Neuronal stem cell (in vitro differentiated cells): ENCODE data around the gene CYB5B.

ENCODE experiments used
- DNase-seq: peaks from one replicate; pipeline ENCODE4 v3.0.0-alpha.2; 2013; ENCODE audit warnings: low spot score
- H2AFZ ChIP-seq: one replicate; pipeline ENCODE4 v1.6.1; 2013; ENCODE audit warnings: mild to moderate bottlenecking, low read length, inconsistent platforms
- H2AK5ac ChIP-seq: 2 replicates; pipeline ENCODE4 v1.6.1; 2013; ENCODE audit warnings: low read depth, mild to moderate bottlenecking, inconsistent platforms, low read length, moderate library complexity, mixed read lengths
- H2BK120ac ChIP-seq: 2 replicates; pipeline ENCODE4 v1.6.1; 2013; ENCODE audit warnings: low read depth, mild to moderate bottlenecking, inconsistent platforms, low read length, moderate library complexity, mixed read lengths
- H2BK12ac ChIP-seq: one replicate; pipeline ENCODE4 v1.6.1; 2013; ENCODE audit warnings: low read length, inconsistent platforms
- H2BK15ac ChIP-seq: 2 replicates; pipeline ENCODE4 v1.6.1; 2013; ENCODE audit warnings: mild to moderate bottlenecking, low read length, inconsistent platforms, mixed read lengths
- H2BK5ac ChIP-seq: one replicate; pipeline ENCODE4 v1.6.1; 2013; ENCODE audit warnings: inconsistent platforms, mild to moderate bottlenecking, low read length, moderate library complexity
- H3K14ac ChIP-seq: one replicate; pipeline ENCODE4 v1.6.1; 2013; ENCODE audit warnings: low read length, inconsistent platforms
- H3K18ac ChIP-seq: 2 replicates; pipeline ENCODE4 v1.6.1; 2013; ENCODE audit warnings: low read length, inconsistent platforms
- H3K23ac ChIP-seq: 2 replicates; pipeline ENCODE4 v1.6.1; 2013; ENCODE audit warnings: low read depth, mild to moderate bottlenecking, mixed read lengths, low read length, inconsistent platforms; ENCODE audit not compliant: poor library complexity
- H3K27ac ChIP-seq: replicated peaks from 3 replicates; pipeline ENCODE4 v1.5.1; 2013; ENCODE audit warnings: low read length, inconsistent platforms
- H3K27me3 ChIP-seq, 3 experiments: 2 replicates each; pipeline ENCODE4 v1.6.1; 2013; ENCODE audit warnings: low read length in 3 of 3, mild to moderate bottlenecking in 2 of 3, inconsistent platforms in 1 of 3, low read depth in 1 of 3, mixed read lengths in 1 of 3, moderate library complexity in 1 of 3; ENCODE audit not compliant: control insufficient read depth in 3 of 3, insufficient read depth in 3 of 3
- H3K36me3 ChIP-seq, 2 donors: replicated peaks in 1 of 2; 2 replicates each; pipeline ENCODE4 v1.6.1; 2013; ENCODE audit warnings: low read length in 2 of 2; ENCODE audit not compliant: control insufficient read depth in 2 of 2, insufficient read depth in 2 of 2
- H3K4ac ChIP-seq: 2 replicates; pipeline ENCODE4 v1.6.1; 2013; ENCODE audit warnings: inconsistent platforms, mild to moderate bottlenecking, low read length, moderate library complexity
- H3K4me1 ChIP-seq, 2 donors: 1 replicate in 1 of 2; 2 replicates in 1 of 2; pipeline ENCODE4 v1.6.1; 2013; ENCODE audit warnings: low read length in 2 of 2, low read depth in 1 of 2; ENCODE audit not compliant: control insufficient read depth in 2 of 2, insufficient read depth in 1 of 2
- H3K4me2 ChIP-seq: one replicate; pipeline ENCODE4 v1.6.1; 2013; ENCODE audit warnings: mild to moderate bottlenecking, low read length, inconsistent platforms; ENCODE audit not compliant: insufficient read depth, poor library complexity, severe bottlenecking
- H3K4me3 ChIP-seq, 2 donors: 2 replicates each; pipeline ENCODE4 v1.5.1; 2013; ENCODE audit warnings: low read length in 2 of 2, mild to moderate bottlenecking in 2 of 2, inconsistent platforms in 1 of 2, moderate library complexity in 1 of 2
- H3K79me1 ChIP-seq: one replicate; pipeline ENCODE4 v1.6.1; 2013; ENCODE audit warnings: low read depth, mild to moderate bottlenecking, inconsistent platforms, low read length, moderate library complexity
- H3K9ac ChIP-seq: one replicate; pipeline ENCODE4 v1.6.1; 2013; ENCODE audit warnings: mild to moderate bottlenecking, low read depth, low read length, inconsistent platforms; ENCODE audit not compliant: poor library complexity
- H3K9me3 ChIP-seq, 2 donors: replicated peaks in 1 of 2; 2 replicates each; pipeline versions ENCODE3 to v1.6.1; 2013; ENCODE audit warnings: low read length in 2 of 2, mild to moderate bottlenecking in 2 of 2, inconsistent platforms in 1 of 2, low read depth in 1 of 2, mixed read lengths in 1 of 2, moderate library complexity in 1 of 2; ENCODE audit not compliant: control insufficient read depth in 2 of 2, insufficient read depth in 1 of 2
- H4K8ac ChIP-seq: one replicate; pipeline ENCODE4 v1.6.1; 2013; ENCODE audit warnings: low read depth, mild to moderate bottlenecking, inconsistent platforms, low read length, moderate library complexity
- H4K91ac ChIP-seq: one replicate; pipeline ENCODE4 v1.6.1; 2013; ENCODE audit warnings: low read length, low read depth, mild to moderate bottlenecking, inconsistent platforms; ENCODE audit not compliant: poor library complexity
- WGBS, 2 donors: extraction: QIAGEN DNeasy Blood & Tissue Kit; methylation state at CpG; one replicate each; pipeline ENCODE4 v1.1.7; 2013; ENCODE audit warnings: missing lambda C conversion rate in 2 of 2, mixed read lengths in 1 of 2; ENCODE audit not compliant: insufficient read length in 2 of 2, insufficient replicate concordance in 1 of 2; ENCODE audit errors: extremely low coverage in 2 of 2; 5-methylcytosine and 5-hydroxymethylcytosine counted together

Gene CYB5B

DNA sequence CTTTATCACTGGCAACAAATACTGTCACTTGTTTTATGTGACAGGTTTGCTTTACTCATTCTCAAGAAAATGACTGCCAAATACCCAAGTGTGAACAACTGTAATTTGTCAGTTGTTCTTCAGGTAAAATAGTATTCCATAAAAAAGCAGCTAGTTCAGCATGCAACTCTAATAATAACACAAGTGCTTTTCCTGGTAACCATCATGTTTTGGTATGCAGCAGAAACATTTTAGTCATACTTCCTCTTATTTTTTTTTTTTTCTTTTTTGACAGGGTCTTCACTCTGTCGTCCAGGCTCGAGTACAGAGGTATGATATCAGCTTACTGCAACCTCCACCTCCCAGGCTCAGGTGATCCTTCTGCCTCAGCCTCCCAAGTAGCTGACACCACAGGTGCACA lies 43.2 kb upstream of the CYB5B start:
- Histone ChIP-seq H2BK5ac (no peak overlapping the region), H4K91ac (no peak overlapping the region), H3K23ac (no peak overlapping the region), H3K27ac (no peak overlapping the region), H3K4me1 (peaks cover 3 to 5% of the 10 kb centered on the region in 2 donors), H3K79me1 (peaks cover 2% of the 10 kb centered on the region), H3K18ac (no peak overlapping the region), H3K14ac (no peak overlapping the region), H3K9me3 (no peaks in the 10 kb centered on the region), H3K4me2 (no peak overlapping the region), H3K36me3 (peaks cover 16 to 77% of the 10 kb centered on the region in 2 donors), H3K4ac (no peak overlapping the region), H3K27me3 (no peaks in the 10 kb centered on the region), H2BK12ac (no peak overlapping the region), H3K9ac (no peak overlapping the region), H3K4me3 (no peak overlapping the region), H4K8ac (no peak overlapping the region), H2BK120ac (no peak overlapping the region), H2AK5ac (no peak overlapping the region), H2AFZ (no peak overlapping the region), H2BK15ac (no peak overlapping the region)
- no CpG with 5 or more reads among the region's 2 CpGs for WGBS, 2 donors
- DNase-seq, result no peak

DNA sequence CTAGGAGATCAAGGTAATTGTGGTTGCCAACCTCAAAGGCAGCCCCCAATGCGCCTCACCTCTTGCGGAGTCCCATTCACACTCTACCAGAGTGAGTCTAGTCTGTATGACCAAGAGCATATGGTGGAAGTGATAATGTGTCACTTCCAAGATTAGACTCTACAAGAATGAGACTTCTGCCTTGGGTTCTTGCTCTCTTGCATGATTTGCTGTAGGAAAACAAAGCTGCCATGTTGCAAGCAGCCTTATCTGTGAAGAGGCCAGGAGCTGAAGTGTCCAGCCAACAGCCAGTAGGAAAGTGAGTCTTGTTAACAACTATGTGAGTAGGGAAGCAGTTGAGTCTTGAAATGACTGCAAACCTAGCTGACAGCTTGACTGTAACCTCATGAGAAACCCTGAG lies 42.0 kb upstream of the CYB5B start:
- no peak overlapping the region for H3K14ac ChIP-seq
- H2BK120ac ChIP-seq, result no peak overlapping the region
- H3K36me3 ChIP-seq, result peaks cover 16 to 69% of the 10 kb centered on the region in 2 donors
- H3K9me3 ChIP-seq, result no peaks in the 10 kb centered on the region
- H4K91ac ChIP-seq, result no peak overlapping the region
- H3K23ac ChIP-seq, result no peak overlapping the region
- no peak overlapping the region for H2AFZ ChIP-seq
- no peak overlapping the region for H2BK15ac ChIP-seq
- no peak overlapping the region for H2AK5ac ChIP-seq
- H3K27me3 ChIP-seq, result no peaks in the 10 kb centered on the region
- H3K9ac ChIP-seq, result no peak overlapping the region
- no peak overlapping the region for H3K4me2 ChIP-seq
- no peak overlapping the region for H3K4me3 ChIP-seq
- WGBS, 2 donors, result no CpG with 5 or more reads among the region's 2 CpGs
- DNase-seq, result no peak
- H3K4ac ChIP-seq, result no peak overlapping the region
- H3K4me1 ChIP-seq, result peaks cover 3 to 5% of the 10 kb centered on the region in 2 donors
- peaks cover 2% of the 10 kb centered on the region for H3K79me1 ChIP-seq
- no peak overlapping the region for H4K8ac ChIP-seq
- H3K18ac ChIP-seq, result no peak overlapping the region
- no peak overlapping the region for H3K27ac ChIP-seq
- no peak overlapping the region for H2BK5ac ChIP-seq
- H2BK12ac ChIP-seq, result no peak overlapping the region

DNA sequence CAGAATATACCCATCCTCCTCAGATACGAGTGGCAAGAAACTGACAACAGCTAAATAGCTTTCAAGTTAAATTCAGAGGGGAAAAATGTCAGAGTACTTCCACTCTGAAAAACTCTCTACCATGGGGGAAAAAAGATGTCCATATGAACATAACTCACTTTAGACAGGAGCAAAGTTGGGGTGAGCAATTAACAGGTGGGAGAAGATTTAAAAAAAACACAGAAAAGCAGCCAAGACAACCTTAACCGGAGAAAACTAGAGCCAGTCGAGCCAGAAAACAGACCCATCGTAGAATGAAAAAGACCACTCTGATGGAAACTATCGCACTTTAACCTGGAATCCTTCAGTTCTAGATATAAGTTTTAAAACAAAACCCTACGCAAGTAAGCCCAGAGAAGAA lies 39.4 kb upstream of the CYB5B start:
- Histone ChIP-seq H4K8ac (no peak overlapping the region), H3K4me1 (peaks cover 3 to 5% of the 10 kb centered on the region in 2 donors), H2AFZ (peak overlapping the region; percentile 86), H2BK120ac (no peak overlapping the region), H3K18ac (no peak overlapping the region), H3K27me3 (no peaks in the 10 kb centered on the region), H3K4me3 (peak overlapping the region; percentile 91 to 98), H3K27ac (no peak overlapping the region), H3K36me3 (peaks cover 10 to 44% of the 10 kb centered on the region in 2 donors), H2BK15ac (no peak overlapping the region), H3K4me2 (peak overlapping the region; percentile 43), H3K79me1 (peaks cover 2% of the 10 kb centered on the region), H2BK5ac (no peak overlapping the region), H2AK5ac (no peak overlapping the region), H3K14ac (no peak overlapping the region), H3K23ac (no peak overlapping the region), H3K9ac (peak overlapping the region; percentile 92), H2BK12ac (no peak overlapping the region), H3K9me3 (no peaks in the 10 kb centered on the region), H3K4ac (no peak overlapping the region), H4K91ac (no peak overlapping the region)
- no CpG with 5 or more reads among the region's 6 CpGs for WGBS, 2 donors
- no peak for DNase-seq

DNA sequence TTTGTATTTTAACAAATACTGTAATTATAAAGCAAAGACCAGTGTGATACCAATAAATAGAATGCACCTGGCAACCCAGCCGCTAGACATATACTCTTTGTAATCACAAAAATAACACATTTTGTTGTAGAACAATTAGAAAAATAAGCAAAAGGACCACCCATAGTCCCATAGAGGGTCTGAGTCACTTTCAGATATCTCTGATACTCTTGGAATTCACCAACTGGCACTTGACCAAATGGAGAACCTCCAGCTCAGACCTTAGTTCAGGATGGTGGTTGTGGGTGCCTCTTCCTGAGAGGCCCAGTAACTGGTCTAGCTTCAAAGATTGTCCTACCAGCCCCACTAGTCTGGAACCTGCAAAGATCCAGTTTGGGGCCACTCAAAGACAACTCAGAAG lies 37.8 kb upstream of the CYB5B start:
- no peak overlapping the region for H2AK5ac ChIP-seq
- peak overlapping the region in 1 of 2 donors; percentile 91 for H3K4me3 ChIP-seq
- no peaks in the 10 kb centered on the region for H3K27me3 ChIP-seq
- H4K8ac ChIP-seq, result no peak overlapping the region
- no peak overlapping the region for H2BK15ac ChIP-seq
- H3K18ac ChIP-seq, result no peak overlapping the region
- no peak overlapping the region for H2BK120ac ChIP-seq
- no peak overlapping the region for H4K91ac ChIP-seq
- peak overlapping the region; percentile 86 for H2AFZ ChIP-seq
- H3K4me2 ChIP-seq, result no peak overlapping the region
- no peak overlapping the region for H3K14ac ChIP-seq
- H2BK5ac ChIP-seq, result no peak overlapping the region
- no peak overlapping the region for H3K27ac ChIP-seq
- no peak overlapping the region for H3K23ac ChIP-seq
- peaks cover 7 to 29% of the 10 kb centered on the region in 2 donors for H3K36me3 ChIP-seq
- H3K9ac ChIP-seq, result no peak overlapping the region
- no peak overlapping the region for H3K4ac ChIP-seq
- WGBS, 2 donors, result no CpG with 5 or more reads among the region's 1 CpG
- peaks cover 2% of the 10 kb centered on the region for H3K79me1 ChIP-seq
- no peak for DNase-seq
- H2BK12ac ChIP-seq, result no peak overlapping the region
- H3K9me3 ChIP-seq, result no peaks in the 10 kb centered on the region
- H3K4me1 ChIP-seq, result peaks cover 3 to 5% of the 10 kb centered on the region in 2 donors
